GM18498 (cell line): ENCODE data around the gene DIS3L2.
"Not testable (repeated sequence)": the region's sequence is repeated elsewhere in the genome, so short reads cannot be mapped to it uniquely, and the experiment has no call there.

Experiments used
- ATAC-seq: cut with Tn5 transposase; IDR thresholded peaks from one replicate; pipeline ENCODE4 v1.9.1; 2021; ENCODE audit warnings: mild to moderate bottlenecking, moderate library complexity; ENCODE audit not compliant: unreplicated experiment

The DIS3L2 gene

DNA sequence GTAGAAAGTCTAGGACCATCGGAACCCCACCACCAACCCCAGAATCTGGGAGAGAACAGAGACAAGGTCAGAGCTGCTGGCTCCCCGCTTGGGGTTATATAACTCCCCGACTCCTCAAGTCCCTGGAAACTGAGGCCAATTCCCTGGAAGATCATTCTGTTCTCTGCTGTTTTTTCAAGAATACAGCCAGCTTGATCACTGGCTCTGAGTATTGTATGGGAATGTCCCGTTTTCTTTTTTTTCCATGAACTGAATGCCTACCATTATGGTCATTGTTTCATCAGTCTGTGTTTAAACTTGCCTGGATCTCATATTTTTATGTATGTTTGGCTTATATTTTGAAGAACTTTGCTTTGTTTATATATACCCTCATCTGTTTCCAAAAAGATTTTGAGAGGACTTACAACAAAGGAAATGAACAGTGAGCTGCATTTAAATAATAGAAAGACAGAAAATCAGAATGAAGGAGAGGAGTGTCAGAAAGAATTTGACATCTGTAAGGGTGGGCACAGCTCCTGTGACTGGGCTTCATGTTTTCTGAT lies 327.0 kb downstream of the DIS3L2 start:
- ATAC-seq: no peak

DNA sequence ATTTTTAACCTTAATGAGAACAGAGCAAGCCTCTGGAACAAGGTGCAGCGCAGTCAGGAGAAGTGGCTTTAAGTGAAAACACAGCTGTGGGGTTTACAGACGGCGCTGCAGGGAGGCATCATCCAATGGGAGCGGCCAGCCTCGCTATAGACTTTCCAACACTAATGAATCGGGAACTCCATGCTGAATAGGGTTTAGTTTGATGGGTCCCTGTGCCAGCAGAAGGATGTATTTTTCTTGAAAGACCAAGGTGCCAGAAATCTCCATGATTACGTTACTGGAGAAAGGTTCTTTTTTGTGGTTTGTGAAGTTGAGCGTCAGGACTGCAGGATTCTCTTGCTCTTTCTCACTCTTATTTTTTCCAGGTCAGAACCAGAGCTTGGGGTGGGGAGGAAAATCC lies 329.2 kb downstream of the DIS3L2 start:
- no peak for ATAC-seq

DNA sequence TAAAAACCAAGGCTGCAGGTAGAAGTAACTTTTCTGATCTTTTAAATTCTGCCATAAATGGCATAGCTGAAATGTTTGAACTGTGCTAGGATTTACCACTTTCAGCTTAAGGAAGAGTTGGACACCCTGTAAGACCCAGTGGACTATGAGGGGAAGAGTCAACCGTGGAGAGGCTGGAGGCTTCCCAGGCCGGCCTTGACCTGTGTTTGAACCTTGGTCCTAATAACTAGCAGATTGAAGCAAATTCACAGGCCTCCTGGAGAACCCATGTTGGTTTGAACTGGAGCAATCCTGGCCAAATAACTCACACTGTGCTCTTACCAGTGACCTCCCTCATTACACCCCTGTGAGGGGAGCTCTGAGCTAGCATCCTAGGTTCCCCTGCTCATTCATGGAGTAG lies 329.8 kb downstream of the DIS3L2 start:
- no peak for ATAC-seq

DNA sequence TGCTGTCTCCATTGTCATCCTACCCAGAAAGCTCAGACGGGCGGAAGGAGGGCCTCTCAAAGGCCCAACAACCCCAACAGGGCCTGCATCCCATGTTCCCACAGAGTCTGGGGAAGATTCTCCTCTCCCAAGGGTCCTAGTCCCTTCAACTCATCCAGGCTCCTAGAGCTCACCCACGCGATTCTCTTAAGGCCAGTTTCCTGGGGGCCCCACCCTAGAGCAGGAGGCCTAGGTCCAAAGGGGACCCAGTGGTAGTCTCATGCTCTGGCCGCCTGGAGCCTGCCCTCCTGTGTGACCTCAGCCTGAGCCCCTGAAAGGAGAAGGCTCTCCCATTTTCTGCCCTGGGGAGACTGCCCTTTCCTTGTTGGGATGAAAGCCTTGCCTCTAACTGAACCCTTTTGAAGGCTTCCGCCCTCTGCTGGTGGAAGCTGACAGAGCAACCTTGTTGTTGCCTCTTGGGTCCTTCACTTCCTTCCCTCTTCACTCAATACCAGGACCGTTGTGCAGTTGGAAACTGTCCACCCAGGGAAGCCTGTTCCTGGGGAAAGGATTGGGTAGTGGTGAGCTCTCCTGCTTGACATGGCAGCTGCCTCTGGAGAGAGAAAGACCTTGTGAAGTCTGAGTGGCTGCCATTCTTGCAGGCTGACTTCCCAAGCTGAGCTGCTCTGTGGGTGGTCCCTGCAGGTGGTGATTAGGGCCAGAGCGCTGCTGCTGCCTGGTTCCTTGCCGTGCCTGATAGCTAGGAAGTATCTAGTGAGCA lies 331.1 kb downstream of the DIS3L2 start:
- peak; percentile 63 for ATAC-seq

DNA sequence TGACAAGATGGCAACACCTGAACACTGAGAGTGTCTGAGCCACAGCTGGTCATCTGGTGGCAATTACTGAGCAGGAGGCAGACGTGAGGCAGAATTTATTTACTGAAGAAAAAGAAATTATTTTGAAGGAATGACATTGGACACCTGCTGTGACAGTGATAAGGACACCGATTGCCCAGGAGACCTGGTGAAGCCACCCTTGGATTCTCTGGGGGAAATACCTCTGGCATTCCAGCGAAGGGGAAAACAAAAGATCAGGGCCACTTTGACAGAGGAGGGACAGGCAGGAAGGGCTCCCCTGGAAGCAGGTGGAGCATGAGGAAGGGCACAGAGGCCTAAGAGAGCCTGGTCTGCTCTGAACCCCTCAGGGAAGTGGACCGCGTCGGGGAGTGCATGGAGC lies 331.7 kb downstream of the DIS3L2 start:
- no peak for ATAC-seq

DNA sequence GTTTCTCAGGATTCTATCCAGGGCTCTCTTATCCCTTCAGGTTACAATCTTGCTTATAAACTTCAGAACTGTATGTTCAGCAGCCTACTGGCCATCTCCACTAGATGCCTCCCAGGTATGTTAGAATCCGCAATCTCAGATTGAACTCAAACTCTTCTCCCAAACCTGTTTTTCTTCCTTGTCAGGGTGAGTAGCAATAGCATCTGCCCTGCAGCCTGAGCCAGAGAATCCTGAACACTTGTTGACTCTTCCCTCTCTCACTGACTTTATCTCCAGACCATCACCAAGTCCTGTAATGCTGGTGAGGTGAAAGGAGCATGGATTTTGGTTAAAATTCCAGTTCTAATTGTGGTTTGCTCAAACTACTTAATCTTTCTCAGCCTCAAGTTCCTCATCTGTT lies 334.5 kb downstream of the DIS3L2 start:
- ATAC-seq: no peak

DNA sequence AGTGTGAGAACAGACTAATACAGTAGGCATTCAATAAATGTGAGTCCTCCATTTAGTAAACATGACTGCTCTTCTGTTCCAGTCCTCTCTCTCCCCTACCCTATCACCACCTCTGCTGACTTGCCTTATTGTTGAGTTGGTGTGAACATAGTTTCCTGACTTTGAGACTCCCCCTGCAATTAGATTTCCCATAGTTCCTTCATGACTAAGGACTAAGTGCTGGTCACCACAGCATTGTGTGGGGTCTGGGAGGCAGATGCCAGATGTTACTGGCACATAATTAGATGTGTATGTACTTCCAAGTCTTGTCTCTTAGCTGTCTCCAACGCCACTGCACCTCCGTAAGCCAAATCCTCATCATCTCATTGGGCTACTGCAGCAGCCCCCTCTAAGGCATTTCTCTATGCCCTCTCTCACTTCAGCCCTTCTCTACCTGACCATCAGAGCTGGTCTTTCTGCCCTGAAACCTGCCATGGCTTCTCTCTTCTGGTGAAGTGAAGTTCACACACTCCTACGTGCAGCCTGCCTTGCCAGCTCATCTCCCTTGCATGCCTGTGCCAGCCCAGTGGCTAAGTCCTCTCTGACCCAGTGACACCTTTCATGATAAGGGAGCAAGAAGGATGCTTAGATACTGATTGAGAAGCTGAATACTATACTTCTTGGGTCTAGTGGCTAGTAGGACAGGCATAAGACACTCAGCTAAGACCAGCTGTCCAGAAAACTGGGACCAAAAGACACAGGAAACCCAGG lies 335.4 kb downstream of the DIS3L2 start:
- ATAC-seq: no peak

DNA sequence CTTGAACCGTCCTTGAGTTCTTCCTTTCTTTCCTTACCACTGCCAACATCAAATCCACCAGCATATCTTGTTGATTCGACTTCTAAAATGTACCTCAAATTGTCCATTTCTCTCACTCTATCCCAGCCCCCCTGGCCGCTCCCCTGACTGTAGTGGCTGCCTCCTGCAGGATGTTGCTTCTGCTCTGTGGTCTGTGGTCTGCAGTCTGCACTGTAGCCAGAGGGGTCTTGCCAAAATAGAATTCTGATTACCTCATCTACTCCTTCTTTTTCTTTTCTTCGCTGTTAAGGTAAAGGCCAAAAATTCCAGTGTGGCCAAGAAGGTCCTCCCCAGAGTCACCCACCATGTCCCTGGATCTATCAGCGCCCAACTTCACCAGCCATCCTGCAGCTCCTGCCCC lies 337.6 kb downstream of the DIS3L2 start:
- no peak for ATAC-seq

DNA sequence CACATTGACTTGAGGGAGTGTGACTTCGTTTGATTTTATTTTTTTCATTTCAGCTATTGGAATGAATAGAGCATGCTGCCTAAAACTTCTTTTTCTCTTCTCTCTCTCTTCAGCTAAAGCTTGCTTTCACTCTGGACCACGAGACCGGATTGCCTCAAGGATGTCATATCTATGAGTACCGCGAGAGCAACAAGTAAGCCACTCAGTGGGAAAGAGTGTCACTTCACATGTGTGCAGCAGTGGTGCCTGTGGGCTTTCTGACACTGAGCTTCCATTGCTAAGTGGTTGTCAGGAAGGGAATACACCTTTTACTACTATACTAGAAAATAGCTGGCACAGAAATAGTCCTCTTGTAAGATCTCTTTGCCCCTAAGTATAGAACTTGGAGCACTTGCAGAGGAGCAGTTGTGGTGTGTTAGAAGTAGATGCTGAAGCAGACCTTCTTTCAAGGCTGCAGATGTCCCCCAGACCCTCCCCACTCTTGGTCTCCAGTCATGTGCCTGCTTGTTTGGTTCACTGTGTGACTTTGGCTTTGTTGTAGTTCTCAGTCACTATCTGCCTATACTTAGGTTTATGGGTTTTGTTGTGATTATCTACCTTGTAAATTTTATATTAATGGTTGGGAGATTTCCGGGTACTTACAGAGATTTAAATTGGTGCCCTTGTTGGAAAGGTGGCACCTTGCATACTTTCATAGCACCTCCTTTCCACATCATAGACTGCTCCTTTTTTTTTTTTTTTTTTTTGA lies 338.6 kb downstream of the DIS3L2 start:
- ATAC-seq: no peak

DNA sequence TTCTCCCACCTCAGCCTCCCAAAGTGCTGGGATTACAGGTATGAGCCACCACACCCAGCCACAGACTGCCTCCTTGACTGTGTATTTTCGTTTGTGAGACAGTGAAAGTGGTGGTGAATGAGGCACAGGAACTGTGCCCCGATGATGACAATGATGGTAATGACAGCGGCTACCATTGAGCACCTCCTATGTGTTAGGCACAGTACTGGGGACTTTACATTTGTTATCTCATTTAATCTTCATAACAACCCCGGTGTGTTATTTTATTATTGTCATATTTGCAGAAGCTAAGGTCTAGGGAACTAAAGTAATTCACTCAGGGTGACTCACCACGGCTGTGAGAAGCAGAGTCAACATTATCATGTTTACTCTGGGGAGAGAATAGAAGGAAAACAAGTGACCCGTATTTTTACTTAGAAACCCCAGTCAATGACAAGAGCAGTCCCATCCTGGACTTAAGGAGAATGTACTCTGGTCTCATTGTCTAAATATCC lies 339.4 kb downstream of the DIS3L2 start:
- ATAC-seq: no peak

DNA sequence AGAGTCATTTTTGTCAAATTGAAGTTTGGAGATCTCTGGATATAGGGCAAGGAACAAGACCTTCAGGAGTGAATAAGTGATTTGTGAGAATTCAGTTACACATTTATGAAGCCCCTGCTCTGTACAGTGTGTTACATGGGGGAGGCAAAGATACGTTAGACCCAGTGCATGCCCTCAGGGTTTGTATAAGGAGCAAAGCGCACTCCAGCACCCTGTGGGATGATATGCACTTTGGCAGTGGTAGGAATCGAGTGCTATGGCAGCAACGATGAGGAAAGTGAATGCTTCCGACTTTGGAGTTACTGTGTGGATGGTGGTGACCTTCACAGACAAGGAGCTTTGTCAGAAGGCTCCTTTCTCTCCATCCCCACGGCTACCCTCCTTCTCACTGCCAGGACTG lies 342.7 kb downstream of the DIS3L2 start:
- no peak for ATAC-seq

DNA sequence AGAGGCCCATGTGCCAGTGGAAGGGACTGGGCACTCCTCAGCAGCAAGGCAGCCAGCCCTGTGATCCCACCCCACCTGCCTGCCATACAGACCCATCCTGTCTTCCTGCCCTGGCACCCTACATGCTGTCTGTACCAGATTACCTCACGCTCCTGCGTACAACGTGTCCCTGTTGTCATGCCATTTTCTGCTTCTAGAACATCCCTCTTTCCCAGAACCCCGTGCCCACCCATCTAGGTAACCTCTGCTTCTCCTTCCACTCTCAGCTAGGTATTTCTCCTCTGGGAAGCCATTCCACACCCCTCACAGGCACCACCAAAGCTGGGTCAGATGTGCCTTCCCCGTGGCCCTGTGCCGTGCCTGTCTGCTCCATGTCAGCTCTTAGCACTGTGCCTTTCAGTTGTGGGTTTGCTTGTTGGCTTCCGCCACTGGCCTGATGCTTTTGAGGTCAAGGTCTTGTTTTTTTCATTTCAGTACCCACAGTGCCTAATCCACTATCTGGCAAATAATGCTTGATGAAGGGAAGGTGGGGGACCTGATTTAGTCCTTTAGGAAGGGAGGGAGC lies 345.3 kb downstream of the DIS3L2 start:
- ATAC-seq: no peak

DNA sequence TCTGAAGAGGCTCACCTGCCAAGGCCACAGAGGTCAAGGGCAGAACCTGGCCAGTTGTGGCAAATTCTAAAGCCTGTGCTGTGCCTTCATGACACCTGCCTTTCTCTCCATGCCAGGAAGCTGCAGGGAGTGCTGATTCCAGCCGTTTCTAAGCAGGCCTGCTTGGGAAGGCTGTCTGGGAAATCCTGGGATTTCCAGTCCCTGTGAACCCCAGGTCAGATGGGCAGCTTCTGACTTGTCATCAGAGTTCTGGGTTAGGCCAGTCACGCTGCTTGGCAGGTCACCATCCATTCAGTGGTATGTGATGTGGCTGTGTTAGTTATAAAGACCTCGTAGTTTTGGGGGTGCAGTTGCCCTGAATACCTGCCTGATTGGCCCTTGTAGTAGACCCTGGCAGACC lies 346.3 kb downstream of the DIS3L2 start:
- no peak for ATAC-seq

DNA sequence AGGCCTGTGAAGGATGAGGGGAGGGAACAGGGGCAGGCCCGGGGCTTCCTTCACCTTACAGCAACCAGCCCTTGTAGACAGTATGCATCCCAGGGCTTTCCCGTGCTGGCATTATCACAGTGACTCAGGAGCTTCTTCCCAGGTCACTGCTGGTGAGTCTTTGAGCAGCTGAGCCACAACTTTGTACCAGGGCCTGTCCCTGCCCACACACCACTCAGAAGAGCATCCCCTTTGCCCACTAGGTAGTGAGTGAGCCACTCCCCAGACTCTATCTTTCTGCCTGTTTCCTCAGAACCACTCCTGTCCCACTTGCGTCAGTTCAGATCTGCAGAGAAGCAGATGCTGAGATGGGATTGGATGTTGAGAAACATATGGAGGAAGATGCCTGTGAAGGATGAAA lies 347.5 kb downstream of the DIS3L2 start:
- ATAC-seq: no peak

DNA sequence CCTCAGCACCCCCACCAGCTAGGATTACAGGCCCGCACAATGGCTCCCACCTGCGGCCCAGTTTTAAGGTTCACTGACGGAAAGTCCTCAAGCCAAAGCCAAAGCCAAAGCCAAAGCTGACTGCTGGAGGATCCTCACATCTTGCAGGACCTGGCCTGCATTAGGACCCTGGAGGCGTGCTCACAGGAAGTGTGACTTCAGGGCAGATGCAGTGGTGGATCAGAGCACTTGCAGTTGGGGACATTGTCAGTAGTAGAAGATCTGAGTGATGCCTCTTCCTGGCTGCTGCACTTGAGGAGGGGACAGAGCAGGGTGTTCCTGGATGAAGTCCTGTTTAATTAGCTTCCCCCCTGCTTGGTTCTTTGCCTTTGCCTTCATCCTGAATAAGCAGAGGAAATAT lies 348.1 kb downstream of the DIS3L2 start:
- ATAC-seq: no peak

DNA sequence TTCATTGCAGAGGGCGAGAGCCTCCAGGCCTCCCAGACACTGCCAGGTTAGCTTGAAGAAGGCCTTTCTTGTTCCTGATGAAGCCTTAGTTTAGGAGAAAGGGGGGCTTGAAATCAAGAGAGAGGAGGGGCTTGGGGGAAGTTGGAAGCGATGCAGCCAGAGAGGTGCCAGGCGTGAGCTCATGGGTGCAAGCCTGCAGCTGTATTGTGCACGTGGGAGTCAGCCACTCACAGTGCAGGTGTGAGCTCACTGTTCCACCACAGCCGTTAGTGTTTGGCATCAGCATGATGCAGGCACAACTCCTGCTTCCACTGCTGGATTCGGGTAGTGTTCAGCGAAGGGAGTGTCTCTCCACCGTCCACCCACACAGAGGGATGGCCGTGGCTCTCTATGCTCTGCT lies 348.6 kb downstream of the DIS3L2 start:
- ATAC-seq: no peak

DNA sequence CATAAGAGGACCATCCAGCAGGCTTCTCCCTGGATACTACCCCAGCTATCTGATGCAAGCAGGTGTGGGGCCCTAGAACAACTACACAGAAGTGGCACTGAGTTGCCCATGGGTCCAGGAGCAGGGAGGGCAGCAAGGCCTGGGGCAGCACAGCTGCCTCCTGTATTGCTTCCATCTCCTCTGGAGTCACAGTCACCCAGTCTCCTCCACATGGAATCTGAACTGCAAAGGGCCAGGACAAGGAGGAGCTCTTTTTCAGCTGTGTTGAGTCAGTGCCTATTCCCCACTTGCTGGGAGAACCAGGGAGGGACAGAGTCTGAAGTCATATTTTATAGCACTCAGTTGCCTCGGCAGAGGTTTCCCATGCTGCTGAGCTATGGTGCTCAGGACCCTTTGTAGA lies 349.2 kb downstream of the DIS3L2 start:
- ATAC-seq: no peak

DNA sequence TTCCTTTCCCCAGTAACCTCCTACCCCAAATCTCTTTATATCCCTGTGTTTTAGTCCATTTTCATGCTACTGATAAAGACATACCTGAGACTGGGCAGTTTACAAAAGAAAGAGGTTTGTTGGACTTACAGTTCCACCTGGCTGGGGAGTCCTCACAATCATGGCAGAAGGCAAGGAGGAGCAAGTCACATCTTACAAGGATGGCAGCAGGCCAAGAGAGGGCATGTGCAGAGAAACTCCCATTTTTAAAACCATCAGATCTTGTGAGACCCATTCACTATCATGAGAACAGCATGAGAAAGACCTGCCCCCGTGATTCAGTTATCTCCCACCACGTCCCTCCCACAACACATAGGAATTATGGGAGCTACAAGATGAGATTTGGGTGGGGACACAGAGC lies 352.1 kb downstream of the DIS3L2 start:
- ATAC-seq: not testable (repeated sequence)

DNA sequence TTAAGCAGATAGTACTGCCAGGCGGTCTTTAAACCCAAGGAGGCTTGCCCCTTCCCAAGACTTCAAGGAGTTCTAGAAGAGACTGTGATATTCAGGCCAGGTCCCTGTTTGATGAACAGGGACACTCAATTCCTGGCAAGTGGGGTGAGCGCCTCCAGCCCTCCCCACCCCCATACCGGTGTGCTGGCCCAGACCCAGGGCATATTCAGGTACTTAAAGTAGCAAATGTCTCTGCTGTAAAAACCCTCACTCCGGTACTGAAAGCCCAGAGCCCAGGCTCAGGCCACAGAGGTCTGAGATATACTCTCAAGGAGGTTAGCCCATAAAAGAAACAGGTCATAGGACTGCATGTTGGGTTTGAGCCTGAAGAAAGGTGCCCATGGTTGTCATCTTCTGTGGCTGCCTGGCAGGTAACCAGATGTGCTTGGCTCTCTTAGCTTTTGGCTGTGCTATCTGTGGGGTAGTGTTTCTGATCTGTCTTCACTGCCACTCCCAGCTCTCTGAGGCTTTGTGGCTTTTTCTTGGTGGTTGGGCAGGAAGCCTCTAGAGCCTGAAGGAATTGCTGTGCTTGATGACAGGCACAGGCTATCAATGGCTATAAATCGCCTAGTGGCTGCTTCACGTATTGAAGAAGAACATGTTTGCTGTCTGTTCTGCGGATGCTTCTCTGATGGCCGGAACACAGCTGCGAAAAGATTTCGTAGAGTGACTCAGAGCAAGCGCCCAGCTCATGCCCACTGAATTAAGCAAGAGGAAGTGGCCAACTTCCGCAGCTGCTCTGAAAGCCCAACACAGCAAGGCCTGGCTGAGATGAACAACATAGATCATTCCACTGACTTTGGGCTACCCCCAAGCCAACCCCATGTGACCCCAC lies 353.8 kb downstream of the DIS3L2 start:
- peak; percentile 90 for ATAC-seq

DNA sequence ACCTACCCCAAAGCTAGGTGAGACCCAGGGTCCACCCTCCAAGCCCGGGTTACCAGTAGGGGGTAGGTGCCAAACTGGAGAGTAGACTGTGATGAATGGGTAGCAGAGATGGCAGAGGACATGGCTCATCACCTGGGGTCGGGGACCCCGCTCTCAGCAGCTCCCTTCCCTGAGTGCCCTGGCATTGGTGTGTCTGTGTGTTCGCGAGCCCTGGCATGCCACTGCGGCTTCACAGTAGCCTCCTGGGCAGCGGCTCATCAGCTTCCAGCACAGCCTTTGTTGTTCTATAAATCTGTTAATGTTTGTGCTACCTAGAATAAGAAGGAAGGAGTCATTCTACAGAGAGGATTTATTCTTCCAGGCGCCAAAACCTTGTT lies 354.4 kb downstream of the DIS3L2 start:
- no peak for ATAC-seq
